Uterus (tissue), 2 donors: ENCODE data around the gene METAP1D.

ENCODE experiments used
- CTCF ChIP-seq, 4 experiments: fragments of 200-600 bp in 2 of 4; fragments of 450-650 bp in 2 of 4; sonication (generic) in 2 of 4; IDR thresholded peaks; one replicate each; pipeline ENCODE4 v1.5.1; 2016 to 2019; ENCODE audit warnings: antibody characterized with exemption in 4 of 4, mild to moderate bottlenecking in 2 of 4, moderate library complexity in 1 of 4
- POLR2A ChIP-seq, 2 donors: fragments of 450-650 bp; IDR thresholded peaks; one replicate each; pipeline ENCODE4 v1.6.1; 2016; ENCODE audit warnings: antibody characterized with exemption in 2 of 2, mild to moderate bottlenecking in 1 of 2, moderate library complexity in 1 of 2

DNA sequence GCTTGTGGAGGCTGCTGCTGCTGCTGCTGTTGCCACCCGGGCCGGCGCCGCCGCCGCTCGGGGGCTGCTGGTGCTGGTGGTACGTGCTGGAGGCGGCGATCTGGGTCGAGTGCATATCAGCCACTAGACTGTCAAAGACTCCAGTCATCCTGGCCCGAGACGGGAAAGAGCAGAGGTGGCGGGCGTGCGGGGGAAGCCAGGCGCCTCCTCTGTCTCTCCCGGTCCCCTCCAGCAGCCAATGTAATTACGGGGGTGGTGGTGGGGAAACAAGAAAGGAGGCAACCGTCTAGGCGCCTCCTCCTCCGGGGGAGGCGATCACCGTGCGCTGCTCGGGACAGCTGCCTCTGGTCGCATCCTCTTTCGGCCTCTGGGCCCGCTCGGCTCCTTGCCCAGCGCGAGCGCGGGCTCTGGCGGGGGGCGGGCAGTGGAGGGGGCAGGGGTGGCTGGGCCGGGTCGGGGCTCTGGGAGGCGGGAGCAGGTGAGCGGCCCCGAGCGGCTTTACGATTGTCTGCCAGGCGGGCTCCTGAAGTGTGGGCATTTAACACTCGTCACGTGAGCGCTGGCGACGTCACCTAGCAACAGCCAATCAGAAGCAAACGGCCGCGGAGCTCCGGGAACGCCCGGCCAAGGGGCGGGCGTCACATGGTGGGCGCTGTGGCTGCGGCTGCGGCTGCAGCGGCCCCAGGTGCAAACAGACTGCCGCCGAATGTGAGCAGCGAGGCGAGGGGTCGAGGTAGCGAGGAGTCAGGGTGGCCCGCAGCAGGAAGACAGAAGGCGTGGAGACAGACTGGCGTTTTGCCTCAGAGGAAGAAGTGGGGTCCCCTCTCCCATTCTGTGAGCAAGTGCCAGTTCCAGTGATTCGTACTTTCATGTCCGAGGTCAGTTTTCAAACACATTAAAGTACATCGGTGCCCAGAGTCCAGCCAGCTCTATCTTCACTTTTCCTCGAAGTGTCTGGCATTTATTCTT lies 102.9 kb downstream of the METAP1D start, which contains the start of gene DLX2:
- TF ChIP-seq POLR2A (IDR thresholded peaks at IDR 0.05) (no peak), CTCF (IDR thresholded peaks at IDR 0.05) (no peak)
